ENCODE results near the gene POLR2E.

- TF ChIP-seq CTCF (IDR thresholded peaks at IDR 0.05): no peak
- TF ChIP-seq POLR2A (IDR thresholded peaks at IDR 0.05): no peak
These were observed 24.6 kb downstream of the POLR2E start for GRCh38 chr19:1070576-1070930.

Measured in body of pancreas (tissue), 4 donors.